SK-N-SH (cell line): ENCODE data around the gene COL4A2. TPM values are rescaled to one million over a fixed set of nuclear protein-coding genes. Genes with fewer than 3 reads are reported as not detected.
A peak's percentile ranks its signal among the peaks of the same experiment; 100 is the strongest.

Source experiments
- CTCF ChIA-PET: fragments of 300-600, 350-600 bp; formaldehyde crosslinking; extraction: SDS; loops from one replicate; lab custom pipeline; 2021; lab: Yijun Ruan, JAX
- POLR2A ChIA-PET: fragments of 350-600 bp; sonication (Branson Sonifier 250); formaldehyde crosslinking; extraction: SDS; loops from one replicate; lab custom pipeline; 2020; ENCODE audit warnings: antibody characterized with exemption, inconsistent platforms; lab: Yijun Ruan, JAX
- DNase-seq: peaks from one replicate; pipeline ENCODE4 v3.0.0; 2012
- H2AFZ ChIP-seq: fragments of 200-600 bp; sonication (generic); 2 replicates; pipeline ENCODE4 v1.8.1; 2016; ENCODE audit warnings: antibody characterized with exemption, mild to moderate bottlenecking, low read depth
- H3F3A ChIP-seq: fragments of 200-600 bp; sonication (generic); replicated peaks from 2 replicates; pipeline ENCODE3; 2016; ENCODE audit warnings: antibody characterized with exemption, mild to moderate bottlenecking; ENCODE audit not compliant: insufficient read depth
- H3K27ac ChIP-seq, 2 experiments: fragments of 200-500 bp in 1 of 2; fragments of 200-600 bp in 1 of 2; sonication (Bioruptor generic) in 1 of 2; sonication (generic), shearing (Covaris generic) in 1 of 2; 2 replicates each; pipeline versions ENCODE4 v1.5.1 to v1.6.1; 2014 to 2016; ENCODE audit warnings: low read depth in 2 of 2, inconsistent platforms in 1 of 2, low read length in 1 of 2, mild to moderate bottlenecking in 1 of 2, mixed read lengths in 1 of 2
- H3K27me3 ChIP-seq: fragments of 200-600 bp; sonication (generic), shearing (Covaris generic); 2 replicates; pipeline ENCODE4 v1.6.1; 2016; ENCODE audit warnings: mixed run types; ENCODE audit not compliant: insufficient read depth
- H3K36me3 ChIP-seq, 2 experiments: fragments of 200-500 bp in 1 of 2; fragments of 200-600 bp in 1 of 2; sonication (Bioruptor generic) in 1 of 2; sonication (generic) in 1 of 2; replicated peaks in 1 of 2; 2 replicates each; pipeline versions ENCODE3 to v1.5.1; 2014 to 2016; ENCODE audit warnings: low read length in 1 of 2, mild to moderate bottlenecking in 1 of 2; ENCODE audit not compliant: insufficient read depth in 2 of 2, control insufficient read depth in 1 of 2
- H3K4me1 ChIP-seq, 2 experiments: fragments of 200-500 bp in 1 of 2; fragments of 200-600 bp in 1 of 2; sonication (Bioruptor generic) in 1 of 2; sonication (generic), shearing (Covaris generic) in 1 of 2; 2 replicates each; pipeline versions ENCODE4 v1.5.1 to v1.6.1; 2014 to 2016; ENCODE audit warnings: low read depth in 1 of 2, low read length in 1 of 2, mixed run types in 1 of 2; ENCODE audit not compliant: insufficient read depth in 2 of 2, control insufficient read depth in 1 of 2
- H3K4me2 ChIP-seq: fragments of 200-600 bp; sonication (generic), shearing (Covaris generic); 2 replicates; pipeline ENCODE4 v1.6.1; 2017; ENCODE audit warnings: mixed run types
- H3K4me3 ChIP-seq, 2 experiments: fragments of 200-500 bp in 1 of 2; fragments of 200-600 bp in 1 of 2; sonication (Bioruptor generic) in 1 of 2; sonication (generic), shearing (Covaris generic) in 1 of 2; 2 replicates each; pipeline versions ENCODE4 v1.5.1 to v1.8.1; 2014 to 2016; ENCODE audit warnings: low read depth in 2 of 2, inconsistent platforms in 1 of 2, low read length in 1 of 2, mild to moderate bottlenecking in 1 of 2, mixed read lengths in 1 of 2, moderate library complexity in 1 of 2
- H3K79me2 ChIP-seq: fragments of 200-600 bp; sonication (generic); 2 replicates; pipeline ENCODE4 v1.8.1; 2017; ENCODE audit warnings: mild to moderate bottlenecking; ENCODE audit not compliant: insufficient read depth
- H3K9ac ChIP-seq: fragments of 200-600 bp; sonication (generic); 2 replicates; pipeline ENCODE4 v1.6.1; 2017; ENCODE audit warnings: mixed run types
- H3K9me2 ChIP-seq: fragments of 200-600 bp; sonication (generic); 2 replicates; pipeline ENCODE4 v1.6.1; 2017; ENCODE audit warnings: mixed run types
- H3K9me3 ChIP-seq: fragments of 200-600 bp; sonication (generic); 2 replicates; pipeline ENCODE4 v1.6.1; 2017; ENCODE audit warnings: mixed run types, mild to moderate bottlenecking, moderate library complexity
- H4K20me1 ChIP-seq: fragments of 200-600 bp; sonication (generic); 2 replicates; pipeline ENCODE4 v1.6.1; 2017; ENCODE audit warnings: mild to moderate bottlenecking, mixed run types; ENCODE audit not compliant: insufficient read depth
- CHD2 ChIP-seq: fragments of 150-350 bp; IDR thresholded peaks from 2 replicates; pipeline ENCODE4 v1.6.1; 2018; ENCODE audit warnings: low read length; ENCODE audit not compliant: partially characterized antibody
- EP300 ChIP-seq, 2 experiments: IDR thresholded peaks; 2 replicates each; pipeline versions ENCODE4 v1.4.0 to v1.6.1; 2012; ENCODE audit warnings: borderline replicate concordance in 1 of 2, low read depth in 1 of 2, low read length in 1 of 2
- EZH2phosphoT487 ChIP-seq: fragments of 200-600 bp; sonication (generic); IDR thresholded peaks from 2 replicates; pipeline ENCODE4 v1.6.1; 2017; ENCODE audit warnings: low read depth, mixed run types, mild to moderate bottlenecking, antibody characterized with exemption, moderate library complexity, borderline replicate concordance
- FOSL2 ChIP-seq: IDR thresholded peaks from 2 replicates; pipeline ENCODE4 v1.4.0; 2012; ENCODE audit warnings: low read depth, mild to moderate bottlenecking, moderate library complexity, borderline replicate concordance
- FOXJ3 ChIP-seq: sonication (generic); formaldehyde crosslinking; IDR thresholded peaks from 2 replicates; pipeline ENCODE4 v1.5.1; 2020; ENCODE audit warnings: mild to moderate bottlenecking, missing genetic modification reagents
- FOXM1 ChIP-seq: IDR thresholded peaks from 2 replicates; pipeline ENCODE4 v1.4.0; 2012; ENCODE audit warnings: low read depth, mild to moderate bottlenecking
- GABPA ChIP-seq: IDR thresholded peaks from 2 replicates; pipeline ENCODE4 v1.4.0; 2012; ENCODE audit warnings: low read depth, mild to moderate bottlenecking
- GATA2 ChIP-seq: sonication (generic); formaldehyde crosslinking; IDR thresholded peaks from 2 replicates; pipeline ENCODE4 v1.5.0; 2020; ENCODE audit warnings: mild to moderate bottlenecking, missing genetic modification reagents
- IRF3 ChIP-seq: fragments of 150-350 bp; IDR thresholded peaks from 2 replicates; pipeline ENCODE4 v1.6.1; 2016; ENCODE audit warnings: mild to moderate bottlenecking, low read depth, low read length
- JUND ChIP-seq: IDR thresholded peaks from 2 replicates; pipeline ENCODE4 v1.4.0; 2012
- MAX ChIP-seq: IDR thresholded peaks from 2 replicates; pipeline ENCODE4 v1.4.0; 2012; ENCODE audit warnings: low read depth
- MEF2A ChIP-seq: IDR thresholded peaks from 2 replicates; pipeline ENCODE4 v1.4.0; 2012; ENCODE audit warnings: low read depth, borderline replicate concordance
- MXI1 ChIP-seq: IDR thresholded peaks from 2 replicates; pipeline ENCODE4 v1.6.1; 2012; ENCODE audit warnings: mild to moderate bottlenecking, low read depth, low read length, improper control_type of control experiment
- NFIC ChIP-seq: IDR thresholded peaks from 2 replicates; pipeline ENCODE4 v1.4.0; 2012; ENCODE audit warnings: borderline replicate concordance
- PBX3 ChIP-seq: IDR thresholded peaks from 2 replicates; pipeline ENCODE4; 2012
- POLR2AphosphoS5 ChIP-seq: IDR thresholded peaks from 2 replicates; pipeline ENCODE4 v1.6.1; 2012; ENCODE audit warnings: low read depth, low read length
- RCOR1 ChIP-seq: fragments of 150-350 bp; IDR thresholded peaks from 2 replicates; pipeline ENCODE4 v1.6.1; 2017; ENCODE audit warnings: antibody characterized with exemption, low read length
- REST ChIP-seq: IDR thresholded peaks from 2 replicates; pipeline ENCODE4 v1.6.1; 2012; ENCODE audit warnings: mild to moderate bottlenecking, low read depth, low read length, moderate library complexity
- RFX5 ChIP-seq: IDR thresholded peaks from 2 replicates; pipeline ENCODE4 v1.6.1; 2012; ENCODE audit warnings: mild to moderate bottlenecking, improper control_type of control experiment, low read length
- RXRA ChIP-seq: IDR thresholded peaks from 2 replicates; pipeline ENCODE4 v1.4.0; 2012; ENCODE audit warnings: low read depth, mild to moderate bottlenecking, borderline replicate concordance
- SIN3A ChIP-seq: IDR thresholded peaks from 2 replicates; pipeline ENCODE4 v1.6.1; 2012; ENCODE audit warnings: low read depth, mild to moderate bottlenecking, low read length, moderate library complexity, borderline replicate concordance
- TAF1 ChIP-seq: IDR thresholded peaks from 2 replicates; pipeline ENCODE4 v1.6.1; 2012; ENCODE audit warnings: low read depth, mild to moderate bottlenecking, low read length, moderate library complexity, borderline replicate concordance
- TCF12 ChIP-seq: IDR thresholded peaks from 2 replicates; pipeline ENCODE4 v1.4.0; 2012
- TEAD4 ChIP-seq: IDR thresholded peaks from 2 replicates; pipeline ENCODE4 v1.4.0; 2012; ENCODE audit warnings: mild to moderate bottlenecking, borderline replicate concordance; ENCODE audit not compliant: insufficient read depth
- USF1 ChIP-seq: IDR thresholded peaks from 2 replicates; pipeline ENCODE4 v1.4.0; 2012; ENCODE audit warnings: low read depth, borderline replicate concordance
- USF2 ChIP-seq: fragments of 150-350 bp; IDR thresholded peaks from 2 replicates; pipeline ENCODE4 v1.6.1; 2017; ENCODE audit warnings: antibody characterized with exemption, low read length, low read depth, borderline replicate concordance
- YY1 ChIP-seq: IDR thresholded peaks from 2 replicates; pipeline ENCODE4 v1.4.0; 2012; ENCODE audit warnings: low read depth, mild to moderate bottlenecking
- WGBS: methylation state at CpG from one replicate; pipeline ENCODE4 v1.1.6; 2017; ENCODE audit warnings: low lambda C conversion rate; 5-methylcytosine and 5-hydroxymethylcytosine counted together
- polyA plus RNA-seq, 3 experiments: library from polyadenylated mRNA; depleted of rRNA; stranded (reverse); fragments of >200 nt; gene quantifications; 2 replicates each; pipeline ENCODE4 v1.2.3, GENCODE V29; 2012

Gene COL4A2
- polyA plus RNA-seq, 1 of the 3 experiments (the other 2 are of a cell fraction), result 137 TPM

GRCh38 chr13:110409581-110409992, 102.5 kb downstream of the COL4A2 start:
- no peaks in the 10 kb centered on the region for H3K36me3 ChIP-seq
- H3K27me3 ChIP-seq, result no peaks in the 10 kb centered on the region
- 53% methylated on average over 13 of the region's 13 CpGs for WGBS
- no peak for DNase-seq
- H3F3A ChIP-seq, result peaks cover 42% of the 10 kb centered on the region
- no peak for TF ChIP-seq FOXJ3 (CRISPR knock-in tag)
- no peak for TF ChIP-seq RCOR1
- TF ChIP-seq TEAD4, result peak; percentile 48; the same call in 1 of the 2 replicates
- TF ChIP-seq RFX5, result no peak
- TF ChIP-seq RXRA, result peak; percentile 44; the same call in 1 of the 2 replicates
- no peak for TF ChIP-seq MXI1
- TF ChIP-seq CHD2, result no peak
- peak; percentile 64; the same call in 1 of the 2 replicates for TF ChIP-seq FOSL2
- TF ChIP-seq POLR2AphosphoS5, result no peak; the same call in 1 of the 2 replicates
- TF ChIP-seq GATA2 (CRISPR knock-in tag), result no peak
- peak; percentile 53; the same call in 1 of the 2 replicates for TF ChIP-seq MAX
- no peak for TF ChIP-seq USF1
- no peak for TF ChIP-seq YY1
- TF ChIP-seq EP300 (IDR thresholded peaks at IDR 0.05; ENCODE audit: borderline replicate concordance in 1 of 2, low read depth in 1 of 2, low read length in 1 of 2), result peak in 1 of 2 experiments; percentile 52; a peak in 1 of 4 replicates
- 0 out of 2 replicates have a peak, but pooled peaks have one; percentile 17 for TF ChIP-seq MEF2A
- no peak for TF ChIP-seq REST
- TF ChIP-seq PBX3, result peak; percentile 73
- no peak for TF ChIP-seq EZH2phosphoT487
- no peak for TF ChIP-seq USF2
- TF ChIP-seq IRF3, result no peak
- TF ChIP-seq TCF12, result peak; percentile 58
- TF ChIP-seq JUND, result peak; percentile 74
- no peak for TF ChIP-seq FOXM1
- no peak for TF ChIP-seq SIN3A
- TF ChIP-seq NFIC, result peak; percentile 24; the same call in 1 of the 2 replicates
- no peak for TF ChIP-seq GABPA
- TF ChIP-seq TAF1, result no peak
- TF ChIP-seq, all 33 proteins: peak for 10
- H3K4me3 ChIP-seq, result no peak overlapping the region
- ChIA-PET CTCF (interaction anchor here (1.1 to 4.0 kb wide), 6 partner anchors 11 to 187 kb away, joined by 3 to 41 read pairs (median 15); no protein-coding TSS in a partner anchor), POLR2A (no interaction called here)
- peaks cover 34 to 65% of the 10 kb centered on the region in 2 experiments for H3K4me1 ChIP-seq
- no peaks in the 10 kb centered on the region for H3K9me2 ChIP-seq
- H3K4me2 ChIP-seq, result peak overlapping the region; percentile 62; the same call in 1 of the 2 replicates
- H3K9ac ChIP-seq, result peak overlapping the region; percentile 27; the same call in 1 of the 2 replicates
- no peak overlapping the region for H2AFZ ChIP-seq
- H4K20me1 ChIP-seq, result no peaks in the 10 kb centered on the region
- H3K79me2 ChIP-seq, result peaks cover 72% of the 10 kb centered on the region
- H3K27ac ChIP-seq, result peak overlapping the region; percentile 53 to 80
- H3K9me3 ChIP-seq, result no peaks in the 10 kb centered on the region
